Caco-2 (cell line): ENCODE results near the gene KDM4C. TPM values are rescaled to one million over a fixed set of nuclear protein-coding genes. Genes with fewer than 3 reads are reported as not detected.

ENCODE experiments used
- BruUV-seq: library from RNA; stranded (reverse); fragments of 400-500 nt; replicated peaks from 2 replicates; lab custom pipeline; 2021; lab: Mats Ljungman, UMichigan
- CTCF ChIA-PET: fragments of 300-600 bp; sonication (Branson Sonifier 250); formaldehyde crosslinking; loops from one replicate; lab custom pipeline; 2022; ENCODE audit warnings: antibody characterized with exemption; lab: Charles Lee
- POLR2A ChIA-PET: fragments of 300-600 bp; sonication (Branson Sonifier 250); formaldehyde crosslinking; loops from one replicate; lab custom pipeline; 2022; ENCODE audit warnings: antibody characterized with exemption; lab: Charles Lee
- DNase-seq, 2 experiments: peaks; one replicate each; pipeline versions ENCODE4 v3.0.0 to v3.0.0-alpha.2; 2020 to 2022
- H3K27me3 ChIP-seq: replicated peaks from 2 replicates; pipeline ENCODE4 v1.6.0; 2011; ENCODE audit warnings: low read length; ENCODE audit not compliant: control insufficient read depth, insufficient read depth
- H3K36me3 ChIP-seq: 2 replicates; pipeline ENCODE4 v1.5.1; 2011; ENCODE audit warnings: low read length; ENCODE audit not compliant: control insufficient read depth, insufficient read depth
- H3K4me1 ChIP-seq: fragments of 250-450 bp; sonication (Bioruptor Pico); 2 replicates; pipeline ENCODE4 v1.5.1; 2020; ENCODE audit warnings: mild to moderate bottlenecking
- H3K4me3 ChIP-seq: 2 replicates; pipeline ENCODE4 v1.5.1; 2011; ENCODE audit warnings: low read depth, mild to moderate bottlenecking, control low read depth, low read length
- H3K9me3 ChIP-seq: fragments of 250-450 bp; sonication (Bioruptor Pico); 2 replicates; pipeline ENCODE4 v1.5.1; 2020; ENCODE audit warnings: mild to moderate bottlenecking, moderate library complexity
- H3K27ac Mint-ChIP-seq: one replicate; pipeline ENCODE4 v1.8.0; 2022; ENCODE audit warnings: mixed read lengths; ENCODE audit not compliant: unreplicated experiment
- H3K27me3 Mint-ChIP-seq: one replicate; pipeline ENCODE4 v1.8.0; 2022; ENCODE audit warnings: mixed read lengths; ENCODE audit not compliant: insufficient read depth, unreplicated experiment
- H3K36me3 Mint-ChIP-seq: one replicate; pipeline ENCODE4 v1.8.0; 2022; ENCODE audit warnings: mild to moderate bottlenecking, mixed read lengths; ENCODE audit not compliant: insufficient read depth, unreplicated experiment
- H3K4me1 Mint-ChIP-seq: one replicate; pipeline ENCODE4 v1.8.0; 2022; ENCODE audit warnings: low read depth, mixed read lengths; ENCODE audit not compliant: unreplicated experiment
- H3K4me3 Mint-ChIP-seq: one replicate; pipeline ENCODE4 v1.8.0; 2022; ENCODE audit warnings: mild to moderate bottlenecking, moderate library complexity, mixed read lengths; ENCODE audit not compliant: unreplicated experiment
- H3K9me3 Mint-ChIP-seq: one replicate; pipeline ENCODE4 v1.8.0; 2022; ENCODE audit warnings: mixed read lengths; ENCODE audit not compliant: unreplicated experiment
- intact Hi-C: fragments of 100-400 bp; cut with micrococcal nuclease; formaldehyde crosslinking; loops from one replicate; pipeline ENCODE4 v1.10.0; 2022; ENCODE audit not compliant: unreplicated experiment
- total RNA-seq: library from RNA; stranded (reverse); gene quantifications from 2 replicates; pipeline ENCODE4 v1.2.3, GENCODE V29; 2022
- TF ChIP-seq, protein P1 (sequence below), 2 experiments: fragments of 200-600 bp in 1 of 2; IDR thresholded peaks; 1 replicate in 1 of 2; 2 replicates in 1 of 2; pipeline versions ENCODE4 v1.5.1 to v1.8.0; 2011 to 2022; ENCODE audit warnings: antibody characterized with exemption in 1 of 2, control low read depth in 1 of 2, inconsistent platforms in 1 of 2, low read depth in 1 of 2, low read length in 1 of 2, mild to moderate bottlenecking in 1 of 2, moderate library complexity in 1 of 2; ENCODE audit not compliant: insufficient read depth in 1 of 2, severe bottlenecking in 1 of 2, unreplicated experiment in 1 of 2

The KDM4C gene
- total RNA-seq, 1 experiment from 2014 or later: 40.3 TPM

DNA sequence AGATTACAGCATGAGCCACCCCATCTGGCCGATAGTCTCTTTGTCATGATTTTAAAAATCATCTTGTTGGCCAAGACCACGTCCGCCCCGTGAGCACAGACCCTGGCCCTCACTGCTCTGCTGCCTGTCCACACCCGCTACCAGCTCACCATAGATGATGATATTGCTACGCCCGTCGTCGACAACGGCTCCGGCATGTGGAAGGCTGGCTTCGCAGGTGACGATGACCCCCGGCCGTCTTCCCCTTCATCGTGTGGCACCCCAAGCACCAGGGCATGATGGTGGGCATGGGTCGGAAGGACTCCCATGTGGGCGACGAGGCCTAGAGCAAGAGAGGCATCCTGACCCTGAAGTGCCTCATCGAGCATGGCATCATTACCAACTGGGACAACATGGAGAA, 76.5 kb downstream of the KDM4C start:
- ChIA-PET CTCF (no interaction called here), POLR2A (no interaction called here)
- H3K36me3 ChIP-seq: peaks cover 1% of the 10 kb centered on the region
- Mint-ChIP-seq H3K4me3 (no peak overlapping the region), H3K27ac (no peak overlapping the region), H3K36me3 (peaks cover 30% of the 10 kb centered on the region), H3K9me3 (no peaks in the 10 kb centered on the region), H3K27me3 (no peaks in the 10 kb centered on the region), H3K4me1 (peaks cover 2% of the 10 kb centered on the region)
- H3K27me3 ChIP-seq: no peaks in the 10 kb centered on the region
- no peak for DNase-seq
- intact Hi-C loops: no loop called here
- no peaks in the 10 kb centered on the region for H3K9me3 ChIP-seq
- TF ChIP-seq, protein P1, sequence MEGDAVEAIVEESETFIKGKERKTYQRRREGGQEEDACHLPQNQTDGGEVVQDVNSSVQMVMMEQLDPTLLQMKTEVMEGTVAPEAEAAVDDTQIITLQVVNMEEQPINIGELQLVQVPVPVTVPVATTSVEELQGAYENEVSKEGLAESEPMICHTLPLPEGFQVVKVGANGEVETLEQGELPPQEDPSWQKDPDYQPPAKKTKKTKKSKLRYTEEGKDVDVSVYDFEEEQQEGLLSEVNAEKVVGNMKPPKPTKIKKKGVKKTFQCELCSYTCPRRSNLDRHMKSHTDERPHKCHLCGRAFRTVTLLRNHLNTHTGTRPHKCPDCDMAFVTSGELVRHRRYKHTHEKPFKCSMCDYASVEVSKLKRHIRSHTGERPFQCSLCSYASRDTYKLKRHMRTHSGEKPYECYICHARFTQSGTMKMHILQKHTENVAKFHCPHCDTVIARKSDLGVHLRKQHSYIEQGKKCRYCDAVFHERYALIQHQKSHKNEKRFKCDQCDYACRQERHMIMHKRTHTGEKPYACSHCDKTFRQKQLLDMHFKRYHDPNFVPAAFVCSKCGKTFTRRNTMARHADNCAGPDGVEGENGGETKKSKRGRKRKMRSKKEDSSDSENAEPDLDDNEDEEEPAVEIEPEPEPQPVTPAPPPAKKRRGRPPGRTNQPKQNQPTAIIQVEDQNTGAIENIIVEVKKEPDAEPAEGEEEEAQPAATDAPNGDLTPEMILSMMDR (IDR thresholded peaks at IDR 0.05; ENCODE audit: insufficient read depth in 1 of 2, low read depth in 1 of 2, low read length in 1 of 2, severe bottlenecking in 1 of 2, unreplicated experiment in 1 of 2): no peak
- H3K4me3 ChIP-seq: no peak overlapping the region
- H3K4me1 ChIP-seq: peaks cover 3% of the 10 kb centered on the region
- BruUV-seq: no TSS peak

DNA sequence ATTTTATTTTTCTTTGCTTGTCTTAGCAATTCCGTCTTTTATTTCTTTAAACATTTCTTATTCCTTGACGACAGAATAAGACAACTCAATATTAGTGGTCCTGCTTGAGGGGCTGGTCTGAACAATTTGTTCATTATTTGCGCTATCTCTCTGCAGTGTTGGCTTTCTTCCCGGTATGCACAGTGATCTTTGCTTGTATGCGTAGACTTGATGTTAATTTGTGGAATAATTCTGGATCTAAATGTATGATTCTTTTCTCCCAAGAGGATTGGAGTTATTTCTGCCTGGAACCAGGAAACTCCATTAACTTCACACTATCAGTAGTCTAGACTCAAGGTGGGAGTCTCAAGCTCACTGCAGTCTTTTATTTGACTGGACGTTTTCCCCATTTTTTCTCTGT, 80.4 kb downstream of the KDM4C start:
- no peak overlapping the region for H3K4me3 ChIP-seq
- no peak overlapping the region for H3K4me3 Mint-ChIP-seq
- H3K4me1 ChIP-seq: no peaks in the 10 kb centered on the region
- no peak for DNase-seq
- intact Hi-C loops: no loop called here
- H3K27me3 Mint-ChIP-seq: no peaks in the 10 kb centered on the region
- no peaks in the 10 kb centered on the region for H3K4me1 Mint-ChIP-seq
- peaks cover 19% of the 10 kb centered on the region for H3K36me3 Mint-ChIP-seq
- POLR2A ChIA-PET: no interaction called here
- no TSS peak for BruUV-seq
- H3K27ac Mint-ChIP-seq: no peak overlapping the region
- no peaks in the 10 kb centered on the region for H3K27me3 ChIP-seq
- CTCF ChIA-PET: no interaction called here
- H3K9me3 ChIP-seq: no peaks in the 10 kb centered on the region
- no peaks in the 10 kb centered on the region for H3K9me3 Mint-ChIP-seq
- no peaks in the 10 kb centered on the region; the same call in none of the 2 replicates for H3K36me3 ChIP-seq
- TF ChIP-seq, protein P1 (IDR thresholded peaks at IDR 0.05; ENCODE audit: insufficient read depth in 1 of 2, low read depth in 1 of 2, low read length in 1 of 2, severe bottlenecking in 1 of 2, unreplicated experiment in 1 of 2): no peak

DNA sequence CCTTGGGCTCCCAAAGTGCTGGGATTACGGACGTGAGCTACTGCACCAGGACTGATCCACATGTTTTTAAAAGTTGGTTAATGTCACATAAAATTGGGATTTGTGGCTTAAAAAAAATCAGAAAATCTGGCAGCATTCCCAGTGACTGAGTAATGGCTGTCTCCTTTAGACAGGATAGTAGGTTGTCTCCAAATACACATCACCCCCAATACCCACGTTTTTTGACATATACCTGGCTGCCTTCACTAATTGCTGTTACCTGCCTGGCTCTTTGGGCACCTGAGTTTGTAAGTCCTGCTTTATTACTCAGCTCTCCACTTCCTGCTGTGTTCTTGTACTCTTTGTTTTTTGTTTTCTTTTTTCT, 84.8 kb downstream of the KDM4C start:
- H3K4me1 Mint-ChIP-seq: peaks cover 14% of the 10 kb centered on the region
- Histone ChIP-seq H3K4me1 (peaks cover 13% of the 10 kb centered on the region; the same call in 1 of the 2 replicates), H3K36me3 (no peaks in the 10 kb centered on the region), H3K27me3 (no peaks in the 10 kb centered on the region), H3K9me3 (no peaks in the 10 kb centered on the region), H3K4me3 (no peak overlapping the region)
- BruUV-seq: no TSS peak
- H3K4me3 Mint-ChIP-seq: no peak overlapping the region
- no peaks in the 10 kb centered on the region for H3K27me3 Mint-ChIP-seq
- TF ChIP-seq, protein P1 (IDR thresholded peaks at IDR 0.05; ENCODE audit: insufficient read depth in 1 of 2, low read depth in 1 of 2, low read length in 1 of 2, severe bottlenecking in 1 of 2, unreplicated experiment in 1 of 2): no peak
- ChIA-PET POLR2A (no interaction called here), CTCF (no interaction called here)
- intact Hi-C loops: no loop called here
- H3K36me3 Mint-ChIP-seq: no peaks in the 10 kb centered on the region
- no peaks in the 10 kb centered on the region for H3K9me3 Mint-ChIP-seq
- no peak overlapping the region for H3K27ac Mint-ChIP-seq
- no peak for DNase-seq
